Gastroesophageal sphincter (tissue), 3 donors: ENCODE data around the gene FTSJ1.

ENCODE experiments used
- CTCF ChIP-seq, 4 experiments: fragments of 200-600 bp in 2 of 4; fragments of 450-650 bp in 2 of 4; sonication (generic) in 1 of 4; IDR thresholded peaks; one replicate each; pipeline ENCODE4 v1.5.1; 2017 to 2019; ENCODE audit warnings: antibody characterized with exemption in 4 of 4, mild to moderate bottlenecking in 2 of 4, moderate library complexity in 2 of 4
- POLR2A ChIP-seq, 2 donors: fragments of 450-650 bp; IDR thresholded peaks; one replicate each; pipeline ENCODE4 v1.6.1; 2017; ENCODE audit warnings: antibody characterized with exemption in 2 of 2, mild to moderate bottlenecking in 2 of 2, moderate library complexity in 1 of 2
- POLR2AphosphoS5 ChIP-seq: sonication (generic); formaldehyde crosslinking; IDR thresholded peaks from one replicate; pipeline ENCODE4 v1.6.1; 2017; ENCODE audit warnings: antibody characterized with exemption

GRCh38 chrX:48491809-48492208 lies 15.8 kb downstream of the FTSJ1 start:
- TF ChIP-seq CTCF (IDR thresholded peaks at IDR 0.05) (no peak), POLR2AphosphoS5 (no peak), POLR2A (IDR thresholded peaks at IDR 0.05) (no peak)
